NCI-H345 treated with DMSO at 0.1 percent for 48 hours (cell line): ENCODE measurements around the gene CENPP.

ENCODE experiments used
- DNase-seq: peaks from one replicate; lab custom pipeline; 2025; ENCODE audit not compliant: unreplicated experiment; lab: John Stamatoyannopoulos, UW

CENPP gene

GRCh38 chr9:92633614-92634278 is 308.0 kb downstream of the CENPP start:
- DNase-seq, result no peak

- no peak for DNase-seq
These were observed 309.2 kb downstream of the CENPP start for GRCh38 chr9:92634712-92635605.

GRCh38 chr9:92635760-92636159 is 310.0 kb downstream of the CENPP start:
- DNase-seq, result no peak

GRCh38 chr9:92636627-92637026 is 310.9 kb downstream of the CENPP start:
- no peak for DNase-seq

- DNase-seq, result no peak
These were observed 311.6 kb downstream of the CENPP start for GRCh38 chr9:92637326-92637725.

- no peak for DNase-seq
These were observed 312.3 kb downstream of the CENPP start for GRCh38 chr9:92637886-92638620.

GRCh38 chr9:92638621-92639101 is 312.9 kb downstream of the CENPP start:
- no peak for DNase-seq

GRCh38 chr9:92639124-92639523 is 313.4 kb downstream of the CENPP start:
- DNase-seq, result no peak

GRCh38 chr9:92639791-92640271 is 314.1 kb downstream of the CENPP start:
- no peak for DNase-seq

GRCh38 chr9:92640398-92641091 is 314.8 kb downstream of the CENPP start:
- no peak for DNase-seq

- DNase-seq, result no peak
These were observed 315.5 kb downstream of the CENPP start for GRCh38 chr9:92641092-92641809.

- DNase-seq, result no peak
These were observed 316.3 kb downstream of the CENPP start for GRCh38 chr9:92642041-92642451.

- DNase-seq, result no peak
These were observed 316.8 kb downstream of the CENPP start for GRCh38 chr9:92642564-92642963.

GRCh38 chr9:92644278-92644677 is 318.5 kb downstream of the CENPP start:
- no peak for DNase-seq

- DNase-seq, result no peak
These were observed 319.3 kb downstream of the CENPP start for GRCh38 chr9:92645041-92645440.

GRCh38 chr9:92647671-92648473 is 322.1 kb downstream of the CENPP start:
- no peak for DNase-seq

- no peak for DNase-seq
These were observed 322.8 kb downstream of the CENPP start for GRCh38 chr9:92648474-92648971.

GRCh38 chr9:92649007-92649406 is 323.3 kb downstream of the CENPP start:
- DNase-seq, result no peak

- DNase-seq, result no peak
These were observed 324.5 kb downstream of the CENPP start for GRCh38 chr9:92650296-92650695.
